ENCODE results near the gene KLHL42. TPM values are rescaled to one million over a fixed set of nuclear protein-coding genes. Genes with fewer than 3 reads are reported as not detected.
"Not testable (repeated sequence)": the region's sequence is repeated elsewhere in the genome, so short reads cannot be mapped to it uniquely, and the experiment has no call there.

Gene KLHL42
- total RNA-seq, 1 experiment from 2014 or later: 74.2 TPM

DNA sequence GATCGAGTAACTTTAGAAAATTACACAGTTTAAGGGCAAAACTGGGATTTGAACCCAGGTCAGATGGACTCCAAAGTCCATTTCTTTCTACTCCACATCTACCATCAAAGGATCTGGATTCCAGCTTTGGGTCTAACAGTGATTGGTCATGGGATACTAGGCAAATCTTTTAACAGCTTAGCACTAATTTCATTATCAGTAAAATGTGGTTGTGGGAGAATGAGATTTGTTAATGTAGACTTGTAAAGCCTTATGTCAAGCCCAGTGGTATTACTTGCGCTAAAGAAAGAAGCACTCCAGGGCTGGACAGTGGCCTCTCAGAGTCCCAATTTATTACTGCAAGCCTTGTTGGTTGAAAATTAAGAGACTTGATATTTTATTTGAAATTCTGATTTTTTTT, 65.2 kb downstream of the KLHL42 start:
- ATAC-seq (no peak), DNase-seq (no peak)
- H3K9ac ChIP-seq (ENCODE audit: low read length): no peak overlapping the region
- no peaks in the 10 kb centered on the region for H3K9me2 ChIP-seq (replicated peaks; ENCODE audit: low read length)
- no peaks in the 10 kb centered on the region for H3K79me2 ChIP-seq (ENCODE audit: low read length)
- H3K9me3 ChIP-seq (ENCODE audit: low read length): no peaks in the 10 kb centered on the region
- no peak overlapping the region for H3K4me3 ChIP-seq (ENCODE audit: low read length)
- intact Hi-C loops (cut with micrococcal nuclease): loop anchor here (10.0 kb wide), 1 partner anchor 330 kb away; no protein-coding TSS in a partner anchor
- no peaks in the 10 kb centered on the region for H4K20me1 ChIP-seq (ENCODE audit: low read length)
- POLR2A ChIA-PET (ENCODE audit: unreplicated experiment): no interaction called here
- no peak overlapping the region for H3K4me2 ChIP-seq (ENCODE audit: low read length)
- peaks cover 17% of the 10 kb centered on the region for H3K4me1 ChIP-seq (ENCODE audit: insufficient read depth, low read length)
- no peaks in the 10 kb centered on the region for H3K27me3 ChIP-seq (ENCODE audit: low read length)
- no peak overlapping the region for H2AFZ ChIP-seq (ENCODE audit: low read length)
- H3K36me3 ChIP-seq (ENCODE audit: low read depth, low read length): no peaks in the 10 kb centered on the region
- no peaks in the 10 kb centered on the region for H3F3A ChIP-seq (ENCODE audit: low read length, unreplicated experiment)
- TF ChIP-seq, protein P1, sequence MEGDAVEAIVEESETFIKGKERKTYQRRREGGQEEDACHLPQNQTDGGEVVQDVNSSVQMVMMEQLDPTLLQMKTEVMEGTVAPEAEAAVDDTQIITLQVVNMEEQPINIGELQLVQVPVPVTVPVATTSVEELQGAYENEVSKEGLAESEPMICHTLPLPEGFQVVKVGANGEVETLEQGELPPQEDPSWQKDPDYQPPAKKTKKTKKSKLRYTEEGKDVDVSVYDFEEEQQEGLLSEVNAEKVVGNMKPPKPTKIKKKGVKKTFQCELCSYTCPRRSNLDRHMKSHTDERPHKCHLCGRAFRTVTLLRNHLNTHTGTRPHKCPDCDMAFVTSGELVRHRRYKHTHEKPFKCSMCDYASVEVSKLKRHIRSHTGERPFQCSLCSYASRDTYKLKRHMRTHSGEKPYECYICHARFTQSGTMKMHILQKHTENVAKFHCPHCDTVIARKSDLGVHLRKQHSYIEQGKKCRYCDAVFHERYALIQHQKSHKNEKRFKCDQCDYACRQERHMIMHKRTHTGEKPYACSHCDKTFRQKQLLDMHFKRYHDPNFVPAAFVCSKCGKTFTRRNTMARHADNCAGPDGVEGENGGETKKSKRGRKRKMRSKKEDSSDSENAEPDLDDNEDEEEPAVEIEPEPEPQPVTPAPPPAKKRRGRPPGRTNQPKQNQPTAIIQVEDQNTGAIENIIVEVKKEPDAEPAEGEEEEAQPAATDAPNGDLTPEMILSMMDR (conservative IDR thresholded peaks at IDR 0.05; ENCODE audit: low read depth, low read length): no peak
- TF ChIP-seq EZH2 (IDR thresholded peaks at IDR 0.05; ENCODE audit: low read length, unreplicated experiment): no peak
- TF ChIP-seq EZH2phosphoT487 (IDR thresholded peaks at IDR 0.05; ENCODE audit: borderline replicate concordance, low read length): no peak
- CTCF ChIA-PET: no interaction called here
- H3K27ac ChIP-seq (ENCODE audit: low read length): no peak overlapping the region
- no TSS peak for BruUV-seq (replicated peaks)

DNA sequence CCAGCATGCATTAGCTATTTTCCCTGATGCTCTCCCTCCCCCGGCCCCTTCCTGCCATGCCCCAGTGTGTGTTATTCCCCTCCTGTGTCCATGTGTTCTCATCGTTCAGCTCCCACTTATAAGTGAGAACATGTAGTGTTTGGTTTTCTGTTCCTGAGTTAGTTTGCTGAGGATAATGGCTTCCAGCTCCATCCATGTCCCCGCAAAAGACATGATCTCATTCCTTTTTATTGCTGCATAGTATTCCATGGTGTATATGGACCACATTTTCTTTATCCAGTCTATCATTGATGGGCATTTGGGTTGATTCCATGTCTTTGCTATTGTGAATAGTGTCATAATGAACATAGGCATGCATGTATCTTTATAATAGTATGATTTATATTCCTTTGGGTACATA, 65.7 kb downstream of the KLHL42 start:
- DNase-seq; H3F3A ChIP-seq (ENCODE audit: low read length, unreplicated experiment); H3K27ac ChIP-seq (ENCODE audit: low read length); BruUV-seq (replicated peaks); H3K27me3 ChIP-seq (ENCODE audit: low read length); ATAC-seq; CTCF ChIA-PET; H3K36me3 ChIP-seq (ENCODE audit: low read depth, low read length); H3K9me3 ChIP-seq (ENCODE audit: low read length); H3K4me3 ChIP-seq (ENCODE audit: low read length); H3K79me2 ChIP-seq (ENCODE audit: low read length); H3K9ac ChIP-seq (ENCODE audit: low read length); H2AFZ ChIP-seq (ENCODE audit: low read length); H3K9me2 ChIP-seq (replicated peaks; ENCODE audit: low read length); POLR2A ChIA-PET (ENCODE audit: unreplicated experiment); H4K20me1 ChIP-seq (ENCODE audit: low read length); H3K4me2 ChIP-seq (ENCODE audit: low read length): not testable (repeated sequence)
- intact Hi-C loops (cut with micrococcal nuclease): loop anchor here (10.0 kb wide), 1 partner anchor 329 kb away; no protein-coding TSS in a partner anchor
- H3K4me1 ChIP-seq (ENCODE audit: insufficient read depth, low read length): peaks cover 13% of the 10 kb centered on the region

DNA sequence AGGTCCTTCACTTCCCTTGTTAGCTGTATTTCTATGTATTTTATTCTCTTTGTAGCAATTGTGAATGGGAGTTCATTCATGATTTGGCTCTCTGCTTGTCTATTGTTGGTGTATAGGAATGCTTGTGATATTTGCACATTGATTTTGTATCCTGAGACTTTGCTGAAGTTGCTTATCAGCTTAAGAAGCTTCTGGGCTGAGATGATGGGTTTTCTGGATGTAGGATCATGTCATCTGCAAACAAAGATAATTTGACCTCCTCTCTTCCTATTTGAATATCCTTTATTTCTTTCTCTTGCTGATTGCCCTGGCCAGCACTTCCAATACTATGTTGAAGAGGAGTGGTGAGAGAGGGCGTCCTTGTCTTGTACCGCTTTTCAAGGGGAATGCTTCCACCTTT, 67.3 kb downstream of the KLHL42 start:
- H3K36me3 ChIP-seq (ENCODE audit: low read depth, low read length); H4K20me1 ChIP-seq (ENCODE audit: low read length); H3K4me3 ChIP-seq (ENCODE audit: low read length); ATAC-seq; H3K27ac ChIP-seq (ENCODE audit: low read length); BruUV-seq (replicated peaks); POLR2A ChIA-PET (ENCODE audit: unreplicated experiment); H3K27me3 ChIP-seq (ENCODE audit: low read length); H2AFZ ChIP-seq (ENCODE audit: low read length); DNase-seq; H3K79me2 ChIP-seq (ENCODE audit: low read length); H3K4me1 ChIP-seq (ENCODE audit: insufficient read depth, low read length); H3K9me2 ChIP-seq (replicated peaks; ENCODE audit: low read length); H3K4me2 ChIP-seq (ENCODE audit: low read length); H3K9me3 ChIP-seq (ENCODE audit: low read length); H3F3A ChIP-seq (ENCODE audit: low read length, unreplicated experiment); H3K9ac ChIP-seq (ENCODE audit: low read length); CTCF ChIA-PET: not testable (repeated sequence)
- intact Hi-C loops (cut with micrococcal nuclease): loop anchor here (10.0 kb wide), 1 partner anchor 328 kb away; no protein-coding TSS in a partner anchor

DNA sequence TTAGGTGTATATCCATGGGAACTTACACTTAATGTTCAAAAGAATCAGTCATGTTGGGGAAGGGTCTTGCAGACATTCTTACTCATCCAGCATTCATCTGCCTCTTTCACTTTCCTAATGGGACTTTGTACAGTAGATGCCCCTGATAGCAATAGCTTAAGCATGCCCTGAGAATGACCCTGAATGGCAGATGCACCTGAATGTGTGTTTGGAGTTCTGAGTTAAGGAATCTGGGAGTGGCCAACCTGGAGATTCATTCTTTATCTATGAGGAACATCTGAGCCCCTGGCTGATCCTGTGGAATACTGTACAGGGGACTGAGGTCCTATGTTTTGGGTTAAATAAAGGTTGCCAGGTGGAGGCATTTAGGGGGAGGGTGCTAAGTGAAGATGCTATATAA, 71.3 kb downstream of the KLHL42 start:
- BruUV-seq (replicated peaks): no TSS peak
- no peak overlapping the region for H2AFZ ChIP-seq (ENCODE audit: low read length)
- no peaks in the 10 kb centered on the region for H3K36me3 ChIP-seq (ENCODE audit: low read depth, low read length)
- no peaks in the 10 kb centered on the region for H3K79me2 ChIP-seq (ENCODE audit: low read length)
- CTCF ChIA-PET: no interaction called here
- H3K4me1 ChIP-seq (ENCODE audit: insufficient read depth, low read length): no peaks in the 10 kb centered on the region
- no peak for DNase-seq
- no peak overlapping the region for H3K9ac ChIP-seq (ENCODE audit: low read length)
- no peak overlapping the region for H3K27ac ChIP-seq (ENCODE audit: low read length)
- no peaks in the 10 kb centered on the region for H3K9me2 ChIP-seq (replicated peaks; ENCODE audit: low read length)
- no peak for TF ChIP-seq EZH2phosphoT487 (IDR thresholded peaks at IDR 0.05; ENCODE audit: borderline replicate concordance, low read length)
- no peak for TF ChIP-seq EZH2 (IDR thresholded peaks at IDR 0.05; ENCODE audit: low read length, unreplicated experiment)
- TF ChIP-seq, protein P1 (conservative IDR thresholded peaks at IDR 0.05; ENCODE audit: low read depth, low read length): no peak
- H3K4me3 ChIP-seq (ENCODE audit: low read length): no peak overlapping the region
- intact Hi-C loops (cut with micrococcal nuclease): no loop called here
- H3F3A ChIP-seq (ENCODE audit: low read length, unreplicated experiment): no peaks in the 10 kb centered on the region
- no peak overlapping the region for H3K4me2 ChIP-seq (ENCODE audit: low read length)
- POLR2A ChIA-PET (ENCODE audit: unreplicated experiment): no interaction called here
- no peaks in the 10 kb centered on the region for H3K9me3 ChIP-seq (ENCODE audit: low read length)
- no peak for ATAC-seq
- H4K20me1 ChIP-seq (ENCODE audit: low read length): no peaks in the 10 kb centered on the region
- H3K27me3 ChIP-seq (ENCODE audit: low read length): no peaks in the 10 kb centered on the region

Measured in PC-3 (cell line).